A549 treated with DMSO at 1 μM for 4 hours (cell line): ENCODE measurements around the gene NDUFB3. TPM values are rescaled to one million over a fixed set of nuclear protein-coding genes. Genes with fewer than 3 reads are reported as not detected.

ENCODE experiments used
- total RNA-seq: library from RNA; stranded (reverse); fragments of 200-300 nt; extraction: Qiagen RNA extraction; gene quantifications from 5 replicates; pipeline ENCODE4 v1.2.3, GENCODE V29; 2022; ENCODE audit warnings: low read depth

NDUFB3 gene
- 126 to 148 TPM (median 138 TPM) in 5 replicates for total RNA-seq

DNA sequence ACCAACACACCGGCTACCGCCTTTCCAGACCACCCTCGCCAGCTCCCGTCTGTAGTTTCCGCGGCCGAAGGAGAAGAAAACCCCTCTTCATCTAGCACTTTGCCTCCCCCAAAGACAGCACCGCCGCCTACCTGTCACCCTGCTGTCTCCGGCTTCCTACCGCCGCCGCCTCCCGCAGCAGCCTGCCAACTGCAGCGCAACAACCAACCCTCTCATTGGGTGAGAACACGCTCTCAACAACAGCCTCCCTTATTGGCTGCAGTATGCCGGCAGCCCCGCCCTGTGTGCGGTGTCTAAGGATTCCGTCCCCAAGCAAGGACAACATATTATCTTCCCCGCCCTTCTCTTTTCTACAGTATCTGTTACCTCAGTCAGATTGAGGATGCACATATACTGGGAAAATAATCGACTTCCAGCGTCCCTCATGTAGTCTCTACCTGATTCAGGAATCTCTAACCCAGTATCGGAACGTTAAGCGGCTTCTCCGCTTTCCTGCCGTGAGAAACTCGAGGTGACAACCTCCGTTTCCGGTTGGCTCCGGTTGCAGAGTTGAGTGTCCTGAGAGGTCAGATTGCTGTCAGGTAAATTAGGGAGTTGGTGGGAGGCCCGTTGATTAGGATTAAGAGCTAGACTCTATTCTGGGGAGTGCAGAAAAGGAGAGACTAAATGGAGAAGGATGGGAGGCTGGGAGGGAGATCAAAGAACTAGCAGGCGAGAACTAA lies at the start of gene NDUFB3, which contains the start of gene HYCC2:
TSS of gene NDUFB3 (plus strand) at position 523 of the 722 bp plus-strand sequence. CDS start 6,882 bp downstream, outside the sequence.
TSS of gene HYCC2 (minus strand) at position 193 of the 722 bp plus-strand sequence. CDS start 47,662 bp downstream, outside the sequence.

GRCh38 chr2:201116115-201116958 lies 44.5 kb downstream of the NDUFB3 start, which contains the start of gene CFLAR:
Gene CFLAR (plus strand): TSS chr2:201116164. CDS start chr2:201129866, 13,702 bp downstream.

Other genes with a start within 250 kb of the NDUFB3 start
- 37.6 to 46.2 TPM (median 44.8 TPM) in 5 replicates for gene CLK1, start 207.3 kb upstream of the NDUFB3 start, total RNA-seq
- gene PPIL3, start 182.9 kb upstream of the NDUFB3 start, total RNA-seq, result 20.1 to 30.1 TPM (median 25.7 TPM) in 5 replicates
- gene NIF3L1, start 182.6 kb upstream of the NDUFB3 start, total RNA-seq, result 35.9 to 46.2 TPM (median 43.4 TPM) in 5 replicates
- 9.8 to 19.3 TPM (median 15.4 TPM) in 5 replicates for gene ORC2, start 108.3 kb upstream of the NDUFB3 start, total RNA-seq
- 2.7 to 5.8 TPM (median 4.8 TPM) in 5 replicates for gene HYCC2, start 330 bp upstream of the NDUFB3 start, total RNA-seq
- gene CFLAR, start 44.2 kb downstream of the NDUFB3 start, total RNA-seq, result 63.4 to 80.2 TPM (median 72.4 TPM) in 5 replicates
- 1.8 to 2.7 TPM (median 2.5 TPM) in 5 replicates for gene CASP10, start 111.1 kb downstream of the NDUFB3 start, total RNA-seq
- 31.5 to 39.4 TPM (median 35.5 TPM) in 5 replicates for gene CASP8, start 188.5 kb downstream of the NDUFB3 start, total RNA-seq